Measurements from ENCODE around the gene ELF1. TPM values are rescaled to one million over a fixed set of nuclear protein-coding genes. Genes with fewer than 3 reads are reported as not detected.

ELF1 gene
- total RNA-seq, 1 experiment from 2014 or later = 18.7 TPM

DNA sequence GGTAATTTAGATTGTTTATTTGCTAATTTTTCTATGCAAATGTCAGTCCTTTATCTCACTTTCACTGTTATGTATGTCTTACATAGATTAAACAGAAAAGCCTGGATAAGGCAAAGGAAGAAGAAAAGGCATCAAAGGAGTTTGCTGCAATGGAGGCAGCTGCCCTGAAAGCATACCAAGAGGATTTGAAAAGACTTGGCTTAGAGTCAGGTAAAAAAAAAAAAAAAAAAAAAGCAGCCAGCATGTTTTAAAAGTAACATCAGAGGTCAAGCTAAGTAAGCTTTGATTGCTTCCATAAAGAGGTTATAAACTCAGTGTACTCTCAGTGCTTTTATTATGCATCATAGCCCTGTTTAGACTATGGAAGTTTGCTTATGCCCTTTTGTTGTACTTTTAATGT lies 46.0 kb upstream of the ELF1 start (continued):
- TF ChIP-seq ZNF532 (CRISPR knock-in tag; IDR thresholded peaks at IDR 0.05; ENCODE audit: borderline replicate concordance) = no peak
- no peak for TF ChIP-seq GTF2I (CRISPR knock-in tag; conservative IDR thresholded peaks at IDR 0.05)
- TF ChIP-seq, protein P1, sequence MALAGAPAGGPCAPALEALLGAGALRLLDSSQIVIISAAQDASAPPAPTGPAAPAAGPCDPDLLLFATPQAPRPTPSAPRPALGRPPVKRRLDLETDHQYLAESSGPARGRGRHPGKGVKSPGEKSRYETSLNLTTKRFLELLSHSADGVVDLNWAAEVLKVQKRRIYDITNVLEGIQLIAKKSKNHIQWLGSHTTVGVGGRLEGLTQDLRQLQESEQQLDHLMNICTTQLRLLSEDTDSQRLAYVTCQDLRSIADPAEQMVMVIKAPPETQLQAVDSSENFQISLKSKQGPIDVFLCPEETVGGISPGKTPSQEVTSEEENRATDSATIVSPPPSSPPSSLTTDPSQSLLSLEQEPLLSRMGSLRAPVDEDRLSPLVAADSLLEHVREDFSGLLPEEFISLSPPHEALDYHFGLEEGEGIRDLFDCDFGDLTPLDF (CRISPR knock-in tag; IDR thresholded peaks at IDR 0.05) = no peak
- TF ChIP-seq ETV6 (CRISPR knock-in tag; IDR thresholded peaks at IDR 0.05) = no peak
- no peak for TF ChIP-seq NFATC4 (CRISPR knock-in tag; IDR thresholded peaks at IDR 0.05)
- TF ChIP-seq EMX1 (CRISPR knock-in tag; IDR thresholded peaks at IDR 0.05) = no peak
- no peak for TF ChIP-seq SP1 (CRISPR knock-in tag; conservative IDR thresholded peaks at IDR 0.05)
- TF ChIP-seq ZNF219 (CRISPR knock-in tag; IDR thresholded peaks at IDR 0.05; ENCODE audit: borderline replicate concordance) = no peak
- no peak for TF ChIP-seq TP53 (CRISPR knock-in tag; IDR thresholded peaks at IDR 0.05)
- no peak for TF ChIP-seq NFYB (CRISPR knock-in tag; conservative IDR thresholded peaks at IDR 0.05; ENCODE audit: low read depth)
- TF ChIP-seq, protein P2, sequence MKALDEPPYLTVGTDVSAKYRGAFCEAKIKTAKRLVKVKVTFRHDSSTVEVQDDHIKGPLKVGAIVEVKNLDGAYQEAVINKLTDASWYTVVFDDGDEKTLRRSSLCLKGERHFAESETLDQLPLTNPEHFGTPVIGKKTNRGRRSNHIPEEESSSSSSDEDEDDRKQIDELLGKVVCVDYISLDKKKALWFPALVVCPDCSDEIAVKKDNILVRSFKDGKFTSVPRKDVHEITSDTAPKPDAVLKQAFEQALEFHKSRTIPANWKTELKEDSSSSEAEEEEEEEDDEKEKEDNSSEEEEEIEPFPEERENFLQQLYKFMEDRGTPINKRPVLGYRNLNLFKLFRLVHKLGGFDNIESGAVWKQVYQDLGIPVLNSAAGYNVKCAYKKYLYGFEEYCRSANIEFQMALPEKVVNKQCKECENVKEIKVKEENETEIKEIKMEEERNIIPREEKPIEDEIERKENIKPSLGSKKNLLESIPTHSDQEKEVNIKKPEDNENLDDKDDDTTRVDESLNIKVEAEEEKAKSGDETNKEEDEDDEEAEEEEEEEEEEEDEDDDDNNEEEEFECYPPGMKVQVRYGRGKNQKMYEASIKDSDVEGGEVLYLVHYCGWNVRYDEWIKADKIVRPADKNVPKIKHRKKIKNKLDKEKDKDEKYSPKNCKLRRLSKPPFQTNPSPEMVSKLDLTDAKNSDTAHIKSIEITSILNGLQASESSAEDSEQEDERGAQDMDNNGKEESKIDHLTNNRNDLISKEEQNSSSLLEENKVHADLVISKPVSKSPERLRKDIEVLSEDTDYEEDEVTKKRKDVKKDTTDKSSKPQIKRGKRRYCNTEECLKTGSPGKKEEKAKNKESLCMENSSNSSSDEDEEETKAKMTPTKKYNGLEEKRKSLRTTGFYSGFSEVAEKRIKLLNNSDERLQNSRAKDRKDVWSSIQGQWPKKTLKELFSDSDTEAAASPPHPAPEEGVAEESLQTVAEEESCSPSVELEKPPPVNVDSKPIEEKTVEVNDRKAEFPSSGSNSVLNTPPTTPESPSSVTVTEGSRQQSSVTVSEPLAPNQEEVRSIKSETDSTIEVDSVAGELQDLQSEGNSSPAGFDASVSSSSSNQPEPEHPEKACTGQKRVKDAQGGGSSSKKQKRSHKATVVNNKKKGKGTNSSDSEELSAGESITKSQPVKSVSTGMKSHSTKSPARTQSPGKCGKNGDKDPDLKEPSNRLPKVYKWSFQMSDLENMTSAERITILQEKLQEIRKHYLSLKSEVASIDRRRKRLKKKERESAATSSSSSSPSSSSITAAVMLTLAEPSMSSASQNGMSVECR (CRISPR knock-in tag; IDR thresholded peaks at IDR 0.05; ENCODE audit: borderline replicate concordance) = no peak
- no peak for TF ChIP-seq JAZF1 (CRISPR knock-in tag; IDR thresholded peaks at IDR 0.05)
- TF ChIP-seq NFE2L1 (CRISPR knock-in tag; IDR thresholded peaks at IDR 0.05) = no peak
- no peak for TF ChIP-seq ESRRA (CRISPR knock-in tag; IDR thresholded peaks at IDR 0.05; ENCODE audit: borderline replicate concordance)

DNA sequence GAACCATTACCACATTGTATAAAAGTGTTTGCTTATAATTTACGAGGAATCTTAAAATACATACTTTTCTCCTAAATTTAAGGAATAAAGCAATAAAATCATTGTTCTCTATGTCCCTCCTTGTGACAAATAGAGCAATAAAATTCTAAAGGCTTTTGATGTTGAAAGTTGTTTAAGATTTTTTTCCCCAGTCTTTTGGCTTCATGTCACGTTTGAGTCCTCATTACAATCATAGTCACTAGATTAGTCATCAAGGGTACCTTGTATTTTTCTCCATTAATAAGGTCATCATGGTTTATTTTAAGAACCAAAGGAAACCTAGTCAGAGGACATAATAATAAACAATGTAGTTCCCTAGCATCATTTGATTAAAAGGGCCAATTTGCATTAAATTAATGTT lies 45.4 kb upstream of the ELF1 start:
- ChIA-PET CTCF (no interaction called here), POLR2A (no interaction called here)
- H3K36me3 Mint-ChIP-seq = peaks cover 34% of the 10 kb centered on the region
- H3K27me3 Mint-ChIP-seq (ENCODE audit: low read depth) = no peaks in the 10 kb centered on the region
- H3K4me3 Mint-ChIP-seq = no peak overlapping the region
- no peak overlapping the region for H3K27ac Mint-ChIP-seq
- ATAC-seq (no peak), DNase-seq (ENCODE audit: low spot score) (no peak)
- H3K4me1 Mint-ChIP-seq = peaks cover 16% of the 10 kb centered on the region
- H3K9me3 Mint-ChIP-seq = no peaks in the 10 kb centered on the region
- no peak for TF ChIP-seq ZNF317 (CRISPR knock-in tag; IDR thresholded peaks at IDR 0.05; ENCODE audit: borderline replicate concordance, low read depth)
- TF ChIP-seq PREB (CRISPR knock-in tag; IDR thresholded peaks at IDR 0.05; ENCODE audit: borderline replicate concordance) = no peak
- TF ChIP-seq CDX4 (CRISPR knock-in tag; IDR thresholded peaks at IDR 0.05; ENCODE audit: borderline replicate concordance) = no peak
- TF ChIP-seq OVOL2 (CRISPR knock-in tag; IDR thresholded peaks at IDR 0.05; ENCODE audit: borderline replicate concordance) = no peak
- no peak for TF ChIP-seq USF2 (CRISPR knock-in tag; IDR thresholded peaks at IDR 0.05)
- TF ChIP-seq ZNF425 (CRISPR knock-in tag; conservative IDR thresholded peaks at IDR 0.05) = no peak
- no peak for TF ChIP-seq CREM (CRISPR knock-in tag; IDR thresholded peaks at IDR 0.05)
- no peak for TF ChIP-seq GTF2I (CRISPR knock-in tag; conservative IDR thresholded peaks at IDR 0.05)
- no peak for TF ChIP-seq GRHL2 (CRISPR knock-in tag; IDR thresholded peaks at IDR 0.05; ENCODE audit: insufficient replicate concordance, severe bottlenecking)
- no peak for TF ChIP-seq NFATC4 (CRISPR knock-in tag; IDR thresholded peaks at IDR 0.05)

All from WTC11 (cell line).